Neuronal stem cell (in vitro differentiated cells): ENCODE data around the gene AGK.
A peak's percentile ranks its signal among the peaks of the same experiment; 100 is the strongest.

ENCODE experiments used
- DNase-seq: peaks from one replicate; pipeline ENCODE4 v3.0.0-alpha.2; 2013; ENCODE audit warnings: low spot score
- H2AFZ ChIP-seq: one replicate; pipeline ENCODE4 v1.6.1; 2013; ENCODE audit warnings: mild to moderate bottlenecking, low read length, inconsistent platforms
- H2AK5ac ChIP-seq: 2 replicates; pipeline ENCODE4 v1.6.1; 2013; ENCODE audit warnings: low read depth, mild to moderate bottlenecking, inconsistent platforms, low read length, moderate library complexity, mixed read lengths
- H2BK120ac ChIP-seq: 2 replicates; pipeline ENCODE4 v1.6.1; 2013; ENCODE audit warnings: low read depth, mild to moderate bottlenecking, inconsistent platforms, low read length, moderate library complexity, mixed read lengths
- H2BK12ac ChIP-seq: one replicate; pipeline ENCODE4 v1.6.1; 2013; ENCODE audit warnings: low read length, inconsistent platforms
- H2BK15ac ChIP-seq: 2 replicates; pipeline ENCODE4 v1.6.1; 2013; ENCODE audit warnings: mild to moderate bottlenecking, low read length, inconsistent platforms, mixed read lengths
- H2BK5ac ChIP-seq: one replicate; pipeline ENCODE4 v1.6.1; 2013; ENCODE audit warnings: inconsistent platforms, mild to moderate bottlenecking, low read length, moderate library complexity
- H3K14ac ChIP-seq: one replicate; pipeline ENCODE4 v1.6.1; 2013; ENCODE audit warnings: low read length, inconsistent platforms
- H3K18ac ChIP-seq: 2 replicates; pipeline ENCODE4 v1.6.1; 2013; ENCODE audit warnings: low read length, inconsistent platforms
- H3K23ac ChIP-seq: 2 replicates; pipeline ENCODE4 v1.6.1; 2013; ENCODE audit warnings: low read depth, mild to moderate bottlenecking, mixed read lengths, low read length, inconsistent platforms; ENCODE audit not compliant: poor library complexity
- H3K27ac ChIP-seq: replicated peaks from 3 replicates; pipeline ENCODE4 v1.5.1; 2013; ENCODE audit warnings: low read length, inconsistent platforms
- H3K27me3 ChIP-seq, 3 experiments: 2 replicates each; pipeline ENCODE4 v1.6.1; 2013; ENCODE audit warnings: low read length in 3 of 3, mild to moderate bottlenecking in 2 of 3, inconsistent platforms in 1 of 3, low read depth in 1 of 3, mixed read lengths in 1 of 3, moderate library complexity in 1 of 3; ENCODE audit not compliant: control insufficient read depth in 3 of 3, insufficient read depth in 3 of 3
- H3K36me3 ChIP-seq, 2 donors: replicated peaks in 1 of 2; 2 replicates each; pipeline ENCODE4 v1.6.1; 2013; ENCODE audit warnings: low read length in 2 of 2; ENCODE audit not compliant: control insufficient read depth in 2 of 2, insufficient read depth in 2 of 2
- H3K4ac ChIP-seq: 2 replicates; pipeline ENCODE4 v1.6.1; 2013; ENCODE audit warnings: inconsistent platforms, mild to moderate bottlenecking, low read length, moderate library complexity
- H3K4me1 ChIP-seq, 2 donors: 1 replicate in 1 of 2; 2 replicates in 1 of 2; pipeline ENCODE4 v1.6.1; 2013; ENCODE audit warnings: low read length in 2 of 2, low read depth in 1 of 2; ENCODE audit not compliant: control insufficient read depth in 2 of 2, insufficient read depth in 1 of 2
- H3K4me2 ChIP-seq: one replicate; pipeline ENCODE4 v1.6.1; 2013; ENCODE audit warnings: mild to moderate bottlenecking, low read length, inconsistent platforms; ENCODE audit not compliant: insufficient read depth, poor library complexity, severe bottlenecking
- H3K4me3 ChIP-seq, 2 donors: 2 replicates each; pipeline ENCODE4 v1.5.1; 2013; ENCODE audit warnings: low read length in 2 of 2, mild to moderate bottlenecking in 2 of 2, inconsistent platforms in 1 of 2, moderate library complexity in 1 of 2
- H3K79me1 ChIP-seq: one replicate; pipeline ENCODE4 v1.6.1; 2013; ENCODE audit warnings: low read depth, mild to moderate bottlenecking, inconsistent platforms, low read length, moderate library complexity
- H3K9ac ChIP-seq: one replicate; pipeline ENCODE4 v1.6.1; 2013; ENCODE audit warnings: mild to moderate bottlenecking, low read depth, low read length, inconsistent platforms; ENCODE audit not compliant: poor library complexity
- H3K9me3 ChIP-seq, 2 donors: replicated peaks in 1 of 2; 2 replicates each; pipeline versions ENCODE3 to v1.6.1; 2013; ENCODE audit warnings: low read length in 2 of 2, mild to moderate bottlenecking in 2 of 2, inconsistent platforms in 1 of 2, low read depth in 1 of 2, mixed read lengths in 1 of 2, moderate library complexity in 1 of 2; ENCODE audit not compliant: control insufficient read depth in 2 of 2, insufficient read depth in 1 of 2
- H4K8ac ChIP-seq: one replicate; pipeline ENCODE4 v1.6.1; 2013; ENCODE audit warnings: low read depth, mild to moderate bottlenecking, inconsistent platforms, low read length, moderate library complexity
- H4K91ac ChIP-seq: one replicate; pipeline ENCODE4 v1.6.1; 2013; ENCODE audit warnings: low read length, low read depth, mild to moderate bottlenecking, inconsistent platforms; ENCODE audit not compliant: poor library complexity
- WGBS, 2 donors: extraction: QIAGEN DNeasy Blood & Tissue Kit; methylation state at CpG; one replicate each; pipeline ENCODE4 v1.1.7; 2013; ENCODE audit warnings: missing lambda C conversion rate in 2 of 2, mixed read lengths in 1 of 2; ENCODE audit not compliant: insufficient read length in 2 of 2, insufficient replicate concordance in 1 of 2; ENCODE audit errors: extremely low coverage in 2 of 2; 5-methylcytosine and 5-hydroxymethylcytosine counted together

AGK gene

GRCh38 chr7:141544831-141545230 is 6.4 kb upstream of the AGK start:
- H2BK15ac ChIP-seq, result no peak overlapping the region
- no peak for DNase-seq
- H3K4me1 ChIP-seq, result no peaks in the 10 kb centered on the region
- no peaks in the 10 kb centered on the region for H3K9me3 ChIP-seq
- H3K9ac ChIP-seq, result no peak overlapping the region
- H2AFZ ChIP-seq, result no peak overlapping the region
- H3K4ac ChIP-seq, result no peak overlapping the region
- no peak overlapping the region for H3K23ac ChIP-seq
- no peak overlapping the region for H3K4me3 ChIP-seq
- H3K27ac ChIP-seq, result no peak overlapping the region
- no peak overlapping the region for H2BK5ac ChIP-seq
- H4K8ac ChIP-seq, result no peak overlapping the region
- H2BK120ac ChIP-seq, result no peak overlapping the region
- no peak overlapping the region for H2BK12ac ChIP-seq
- H3K18ac ChIP-seq, result no peak overlapping the region
- H3K14ac ChIP-seq, result no peak overlapping the region
- no peak overlapping the region for H4K91ac ChIP-seq
- no peak overlapping the region for H2AK5ac ChIP-seq
- H3K36me3 ChIP-seq, result no peaks in the 10 kb centered on the region
- no peaks in the 10 kb centered on the region for H3K27me3 ChIP-seq
- no peak overlapping the region for H3K4me2 ChIP-seq
- H3K79me1 ChIP-seq, result no peaks in the 10 kb centered on the region
- no CpG with 5 or more reads among the region's 1 CpG for WGBS, 2 donors

GRCh38 chr7:141549582-141549981 is 1.6 kb upstream of the AGK start:
- no peak overlapping the region for H3K23ac ChIP-seq
- no peak overlapping the region for H3K4me3 ChIP-seq
- H2BK120ac ChIP-seq, result no peak overlapping the region
- WGBS, 2 donors, result no CpG with 5 or more reads among the region's 2 CpGs
- no peaks in the 10 kb centered on the region for H3K27me3 ChIP-seq
- H3K9ac ChIP-seq, result no peak overlapping the region
- H2BK15ac ChIP-seq, result no peak overlapping the region
- H3K9me3 ChIP-seq, result no peaks in the 10 kb centered on the region
- no peak overlapping the region for H2AK5ac ChIP-seq
- H3K4me1 ChIP-seq, result peaks cover 0 to 5% of the 10 kb centered on the region in 2 donors
- peaks cover 0 to 6% of the 10 kb centered on the region in 2 donors for H3K36me3 ChIP-seq
- no peak overlapping the region for H4K8ac ChIP-seq
- H3K4me2 ChIP-seq, result no peak overlapping the region
- no peak overlapping the region for H2BK12ac ChIP-seq
- no peaks in the 10 kb centered on the region for H3K79me1 ChIP-seq
- H2BK5ac ChIP-seq, result no peak overlapping the region
- H4K91ac ChIP-seq, result no peak overlapping the region
- no peak overlapping the region for H3K4ac ChIP-seq
- no peak overlapping the region for H3K27ac ChIP-seq
- DNase-seq, result no peak
- H3K18ac ChIP-seq, result no peak overlapping the region
- no peak overlapping the region for H2AFZ ChIP-seq
- H3K14ac ChIP-seq, result no peak overlapping the region

- Histone ChIP-seq H3K27ac (no peak overlapping the region), H3K14ac (no peak overlapping the region), H2BK15ac (no peak overlapping the region), H3K27me3 (no peaks in the 10 kb centered on the region), H3K9me3 (no peaks in the 10 kb centered on the region), H3K79me1 (no peaks in the 10 kb centered on the region), H3K36me3 (peaks cover 0 to 12% of the 10 kb centered on the region in 2 donors), H2AK5ac (no peak overlapping the region), H3K4me1 (peaks cover 0 to 5% of the 10 kb centered on the region in 2 donors), H2AFZ (peak overlapping the region; percentile 89), H2BK120ac (no peak overlapping the region), H3K18ac (no peak overlapping the region), H3K9ac (no peak overlapping the region), H3K4me2 (peak overlapping the region; percentile 41), H4K8ac (no peak overlapping the region), H3K23ac (no peak overlapping the region), H3K4me3 (peak overlapping the region; percentile 67 to 88), H3K4ac (no peak overlapping the region), H2BK12ac (no peak overlapping the region), H4K91ac (no peak overlapping the region), H2BK5ac (no peak overlapping the region)
- WGBS, 2 donors, result no CpG with 5 or more reads among the region's 18 CpGs
- DNase-seq, result no peak
These were observed 670 bp upstream of the AGK start for GRCh38 chr7:141550386-141551093.

- Histone ChIP-seq H3K4me1 (peaks cover 0 to 5% of the 10 kb centered on the region in 2 donors), H2BK15ac (no peak overlapping the region), H4K91ac (no peak overlapping the region), H3K27me3 (no peaks in the 10 kb centered on the region), H3K14ac (peak overlapping the region; percentile 14), H2BK5ac (no peak overlapping the region), H2BK120ac (no peak overlapping the region), H3K9ac (peak overlapping the region; percentile 95), H2BK12ac (no peak overlapping the region), H3K36me3 (peaks cover 0 to 24% of the 10 kb centered on the region in 2 donors), H3K18ac (no peak overlapping the region), H2AFZ (peak overlapping the region; percentile 89), H3K27ac (no peak overlapping the region), H3K23ac (no peak overlapping the region), H2AK5ac (no peak overlapping the region), H3K79me1 (no peaks in the 10 kb centered on the region), H4K8ac (no peak overlapping the region), H3K9me3 (no peaks in the 10 kb centered on the region), H3K4ac (no peak overlapping the region), H3K4me2 (peak overlapping the region; percentile 66), H3K4me3 (peak overlapping the region; percentile 67 to 88)
- WGBS, 2 donors, result 100% methylated on average over 1 of the region's 4 CpGs; no CpG with 5 or more reads in 1 of the 2 donors
- no peak for DNase-seq
These were observed 572 bp downstream of the AGK start for GRCh38 chr7:141551782-141552181.
